Left lobe of liver (tissue), 2 donors: ENCODE results near the gene PDXDC1. TPM values are rescaled to one million over a fixed set of nuclear protein-coding genes. Genes with fewer than 3 reads are reported as not detected.
"Not testable (repeated sequence)": the region's sequence is repeated elsewhere in the genome, so short reads cannot be mapped to it uniquely, and the experiment has no call there.

ENCODE experiments used
- ATAC-seq: fragments of 200-7000 bp; cut with Tn5 transposase; one replicate; pipeline ENCODE4 v1.9.1; 2020; ENCODE audit warnings: mild to moderate bottlenecking, moderate library complexity
- DNase-seq: peaks from one replicate; pipeline ENCODE4 v3.0.0-alpha.2; 2020; ENCODE audit warnings: low spot score
- total RNA-seq: library from RNA; stranded (reverse); gene quantifications from one replicate; pipeline ENCODE4 v1.2.1, GENCODE V29; 2021
- donor health status: DM: no; HTN: no; CAD: no; lungs with moderate emphysema.
- donor health status: DM: no; HTN: yes; CAD: no.

Gene PDXDC1
- total RNA-seq, 1 donor from 2014 or later: 117 TPM

GRCh38 chr16:15034266-15035162 is 59.7 kb downstream of the PDXDC1 start:
- DNase-seq (peak; percentile 45), ATAC-seq (no peak)

DNA sequence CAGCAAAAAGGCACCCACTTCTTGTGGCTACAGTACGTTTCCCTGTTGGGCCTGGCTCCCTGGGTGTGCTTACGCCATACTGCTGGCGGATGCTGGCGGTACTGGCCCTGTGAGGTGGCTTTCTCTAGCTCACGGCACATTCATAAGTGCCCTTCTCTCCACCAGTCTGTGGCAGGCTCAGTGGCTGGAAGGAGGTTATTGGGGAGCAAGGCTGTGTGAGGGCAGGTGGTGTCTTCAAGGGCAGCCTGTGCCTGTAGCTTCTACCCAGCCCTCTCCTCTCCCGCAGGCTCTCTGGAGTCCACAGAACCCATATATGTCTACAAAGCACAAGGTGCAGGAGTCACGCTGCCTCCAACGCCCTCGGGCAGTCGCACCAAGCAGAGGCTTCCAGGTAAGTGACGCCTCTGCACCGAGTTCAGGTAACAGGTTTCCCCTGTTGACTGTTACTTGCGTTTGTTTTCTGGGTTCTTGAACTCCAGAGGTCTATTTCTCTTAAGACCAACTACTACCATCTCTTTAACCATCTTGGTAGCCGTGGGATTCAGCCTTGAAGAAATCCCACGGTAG is 60.4 kb downstream of the PDXDC1 start:
- DNase-seq (peak; percentile 42), ATAC-seq (no peak)

GRCh38 chr16:15037003-15037402 is 62.2 kb downstream of the PDXDC1 start:
- DNase-seq (peak; percentile 41), ATAC-seq (no peak)

DNA sequence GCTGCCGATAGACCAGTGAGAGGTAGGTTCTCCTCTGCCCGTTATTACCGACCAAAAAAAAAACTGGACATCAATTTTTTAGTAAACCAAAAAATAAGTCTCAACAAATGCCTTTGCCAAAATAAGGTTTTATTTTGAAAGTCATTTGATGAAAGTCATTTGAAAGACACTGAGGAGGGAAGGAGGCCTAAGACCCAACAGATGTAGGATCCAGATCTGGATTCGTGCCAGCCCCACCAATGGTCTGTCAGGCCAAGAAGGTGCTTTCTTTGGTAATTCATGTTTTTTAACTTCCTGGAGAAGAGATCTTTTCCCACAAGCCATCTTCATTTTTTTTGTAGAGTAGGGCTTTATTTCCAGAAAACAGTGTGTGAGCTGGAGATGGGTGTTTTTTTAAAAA is 62.9 kb downstream of the PDXDC1 start:
- DNase-seq (no peak), ATAC-seq (no peak)

DNA sequence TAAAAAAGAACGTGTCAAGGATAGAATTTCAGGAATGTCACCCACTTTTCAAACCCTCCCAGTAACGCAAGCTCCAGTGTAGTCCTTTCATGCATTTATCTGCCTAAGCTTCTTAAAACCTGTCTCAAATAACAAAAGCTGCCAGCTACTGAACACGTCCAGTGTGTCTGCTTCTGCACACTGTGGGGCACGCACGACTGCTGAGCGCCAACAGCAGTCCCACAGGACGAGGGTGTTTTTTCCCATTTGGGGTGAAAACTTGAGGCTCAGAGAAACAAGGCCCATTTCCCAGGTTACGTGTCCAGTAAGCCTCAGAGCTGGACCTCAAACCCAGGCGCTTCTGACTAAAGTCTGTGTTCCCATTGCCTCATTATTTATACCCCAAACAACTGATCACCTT is 63.9 kb downstream of the PDXDC1 start:
- ATAC-seq (no peak), DNase-seq (no peak)

GRCh38 chr16:15041271-15042004 is 66.6 kb downstream of the PDXDC1 start:
- peak; percentile 86 for DNase-seq
- peak; percentile 93 for ATAC-seq

GRCh38 chr16:15043344-15043743 is 68.5 kb downstream of the PDXDC1 start:
- ATAC-seq (no peak), DNase-seq (no peak)

DNA sequence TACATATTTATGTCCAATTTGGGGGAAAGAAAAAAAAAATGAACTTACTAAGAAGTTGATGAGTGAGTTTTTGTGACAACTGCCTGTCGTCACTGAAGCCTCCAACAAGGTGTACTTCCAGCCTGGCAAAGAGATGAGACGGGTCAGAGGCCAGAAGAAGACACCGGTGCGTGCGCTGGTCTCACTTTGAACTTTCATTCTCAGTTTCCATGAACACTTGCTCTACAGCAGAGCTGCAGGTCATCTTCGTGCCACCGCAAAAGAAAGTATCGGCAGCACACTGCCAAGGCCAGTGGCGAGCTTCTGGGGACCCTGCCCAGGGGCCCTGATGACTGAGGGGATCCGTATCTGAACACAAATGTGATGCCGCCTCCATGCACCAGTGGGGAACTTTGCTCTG is 69.5 kb downstream of the PDXDC1 start:
- DNase-seq: no peak
- peak; percentile 42 for ATAC-seq

- peak; percentile 62 for ATAC-seq
- not testable (repeated sequence) for DNase-seq
Measured at GRCh38 chr16:15045270-15045669, 70.4 kb downstream of the PDXDC1 start.

GRCh38 chr16:15046692-15047376 is 72.0 kb downstream of the PDXDC1 start:
- DNase-seq (no peak), ATAC-seq (no peak)

DNA sequence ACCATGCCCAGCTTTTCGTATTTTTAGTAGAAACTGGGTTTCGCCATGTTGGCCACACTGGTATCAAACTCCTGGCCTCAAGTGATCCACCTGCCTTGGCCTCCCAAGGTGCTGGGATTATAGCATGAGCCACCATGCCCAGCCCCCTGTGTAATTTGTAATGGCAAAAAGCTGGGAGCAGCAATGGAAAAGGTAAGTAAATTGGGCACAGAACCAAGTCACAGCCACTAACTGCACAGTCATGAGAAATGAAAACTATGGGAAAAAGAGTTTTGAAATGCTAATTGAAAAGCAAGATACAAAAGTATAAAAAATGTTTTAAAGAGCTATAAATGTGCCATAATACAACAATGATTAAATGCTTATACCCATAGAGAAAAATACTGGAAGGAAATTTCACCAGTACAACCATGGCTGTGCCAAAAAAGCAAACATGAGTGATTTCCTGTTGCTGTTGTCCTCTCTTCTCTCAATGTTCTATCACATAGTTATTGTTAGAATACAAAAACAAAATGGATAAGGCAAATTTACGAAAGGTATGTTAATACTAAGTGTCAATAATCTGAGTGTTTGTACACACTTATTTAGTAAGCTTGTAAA is 74.9 kb downstream of the PDXDC1 start:
- DNase-seq (no peak), ATAC-seq (no peak)

- not testable (repeated sequence) for ATAC-seq, DNase-seq
Measured at GRCh38 chr16:15050440-15050839, 75.6 kb downstream of the PDXDC1 start.

DNA sequence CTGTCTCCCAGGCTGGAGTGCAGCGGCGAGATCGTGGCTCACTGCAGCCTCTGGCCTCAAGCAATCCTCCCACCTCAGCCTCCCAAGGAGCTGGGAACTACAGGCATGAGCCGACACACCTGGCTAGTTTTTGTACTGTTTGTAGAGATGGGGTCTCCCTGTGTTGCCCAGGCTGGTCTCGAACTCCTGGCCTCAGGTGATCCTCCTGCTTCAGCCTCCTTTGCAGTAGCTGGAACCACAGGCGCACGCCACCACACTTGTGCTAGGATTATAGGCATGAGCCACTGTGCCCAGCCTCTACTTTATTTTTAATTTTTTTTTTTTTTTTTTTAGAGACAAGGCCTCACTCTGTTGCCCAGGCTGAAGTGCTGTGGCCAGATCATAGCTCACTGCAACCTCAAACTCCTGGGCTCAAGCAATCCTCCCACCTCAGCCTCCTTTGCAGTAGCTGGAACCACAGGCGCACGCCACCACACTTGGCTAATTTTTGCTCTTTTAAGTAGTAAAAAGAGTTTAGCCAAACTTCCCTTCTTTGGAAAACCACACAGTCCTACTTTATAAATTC is 76.6 kb downstream of the PDXDC1 start:
- DNase-seq (no peak), ATAC-seq (no peak)

GRCh38 chr16:15052747-15053476 is 78.1 kb downstream of the PDXDC1 start:
- ATAC-seq: no peak
- DNase-seq: no peak

DNA sequence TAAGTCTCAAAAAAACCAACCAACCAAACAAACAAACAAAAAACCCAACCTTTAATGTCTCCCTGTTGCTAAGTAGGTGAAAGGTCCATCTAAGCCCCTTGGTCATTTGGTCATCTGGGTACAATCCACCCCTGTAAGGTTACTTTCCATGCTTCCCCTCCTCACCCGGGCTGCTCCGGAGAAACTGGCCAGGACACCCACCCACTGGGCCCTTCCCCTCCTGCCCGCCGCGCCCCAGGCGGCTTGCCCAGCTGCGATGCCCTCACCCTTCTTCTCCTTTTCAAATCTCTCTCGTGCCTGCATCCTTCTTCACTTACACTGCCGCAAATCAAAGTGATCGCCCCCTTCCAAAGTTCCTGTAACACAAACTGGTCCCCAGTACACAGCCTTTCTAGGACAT is 79.1 kb downstream of the PDXDC1 start:
- ATAC-seq (no peak), DNase-seq (no peak)

GRCh38 chr16:15054357-15055140 is 79.7 kb downstream of the PDXDC1 start:
- no peak for DNase-seq
- no peak for ATAC-seq

GRCh38 chr16:15055141-15056053 is 80.6 kb downstream of the PDXDC1 start:
- DNase-seq: no peak

More at GRCh38 chr16:15055141-15056053, 80.6 kb downstream of the PDXDC1 start:
- peak; percentile 2 for ATAC-seq
